HG03354 (cell line): ENCODE measurements around the gene GRIK3.

Experiments used
- ATAC-seq: cut with Tn5 transposase; IDR thresholded peaks from one replicate; pipeline ENCODE4 v1.9.1; 2021; ENCODE audit warnings: mild to moderate bottlenecking; ENCODE audit not compliant: unreplicated experiment, poor library complexity, severe bottlenecking

GRIK3 gene

GRCh38 chr1:36814083-36814482 lies 220.2 kb downstream of the GRIK3 start:
- ATAC-seq: no peak

GRCh38 chr1:36807262-36807661 lies 227.1 kb downstream of the GRIK3 start:
- ATAC-seq: no peak

- no peak for ATAC-seq
These were observed 228.2 kb downstream of the GRIK3 start for GRCh38 chr1:36805979-36806640.

- no peak for ATAC-seq
These were observed 229.5 kb downstream of the GRIK3 start for GRCh38 chr1:36804669-36805314.

GRCh38 chr1:36803868-36804570 lies 230.3 kb downstream of the GRIK3 start:
- ATAC-seq: no peak

GRCh38 chr1:36802018-36802417 lies 232.3 kb downstream of the GRIK3 start:
- no peak for ATAC-seq

DNA sequence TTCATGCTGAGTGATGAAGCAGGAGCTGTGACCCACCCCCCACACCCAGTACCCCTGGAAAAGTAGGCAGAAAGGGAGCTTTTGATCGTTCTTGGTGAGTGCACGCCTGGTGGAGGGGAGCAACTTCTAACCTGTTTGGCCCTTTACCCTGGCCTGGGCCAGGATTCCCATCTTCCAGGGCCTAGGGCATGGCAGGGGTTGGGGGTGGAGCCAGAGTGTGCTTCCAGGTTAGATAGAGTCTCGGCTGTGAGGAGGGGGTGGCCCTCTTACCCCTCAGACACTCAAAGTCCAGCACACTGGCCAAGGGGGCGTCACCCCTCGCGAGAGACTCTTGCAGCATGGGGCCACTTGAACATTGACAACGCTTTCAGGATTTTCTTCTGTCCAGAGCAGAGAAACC lies 236.6 kb downstream of the GRIK3 start:
- no peak for ATAC-seq

GRCh38 chr1:36796733-36797132 lies 237.6 kb downstream of the GRIK3 start:
- no peak for ATAC-seq

GRCh38 chr1:36796106-36796590 lies 238.2 kb downstream of the GRIK3 start:
- no peak for ATAC-seq

DNA sequence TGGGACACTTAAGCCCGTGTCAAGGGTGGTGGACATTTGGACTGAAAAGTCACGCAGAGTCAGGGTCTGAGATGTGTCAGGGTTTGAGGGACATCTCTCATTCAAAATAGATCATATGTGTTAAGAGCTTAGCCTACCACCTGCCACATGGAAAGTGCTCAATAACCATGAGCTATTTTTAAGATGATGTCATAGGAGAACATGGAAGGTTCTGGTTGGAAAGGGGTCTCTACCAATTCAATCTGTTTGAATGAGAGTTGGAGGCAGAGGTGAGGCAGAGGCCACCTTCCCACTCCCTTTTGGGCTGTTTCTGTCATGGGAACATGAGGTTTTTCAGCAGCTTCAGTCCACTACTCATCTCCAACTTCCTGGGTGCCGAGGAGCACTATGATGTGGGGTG lies 239.9 kb downstream of the GRIK3 start:
- ATAC-seq: no peak

- ATAC-seq: no peak
These were observed 240.9 kb downstream of the GRIK3 start for GRCh38 chr1:36793452-36793851.

GRCh38 chr1:36792292-36792691 lies 242.0 kb downstream of the GRIK3 start:
- ATAC-seq: no peak

DNA sequence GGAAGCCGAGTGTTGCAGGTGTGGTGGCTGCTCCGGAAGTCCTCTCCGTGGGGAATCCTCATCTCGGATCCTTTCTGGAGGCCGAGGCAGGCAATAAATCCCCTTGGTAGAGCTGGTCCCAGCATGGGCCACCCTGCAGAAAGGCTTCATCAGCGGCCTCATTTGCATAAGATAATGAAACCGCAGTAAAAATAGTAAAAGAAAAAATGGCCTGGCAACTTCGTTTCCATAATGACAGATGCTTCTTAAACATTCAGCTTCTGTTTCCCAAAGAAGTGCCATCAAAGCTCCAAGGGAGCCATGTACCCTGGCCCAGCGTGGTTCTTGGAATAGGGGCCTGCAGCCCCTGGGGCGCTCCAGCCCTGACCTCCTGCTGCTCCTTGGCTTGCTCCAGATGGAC lies 244.1 kb downstream of the GRIK3 start:
- ATAC-seq: no peak

DNA sequence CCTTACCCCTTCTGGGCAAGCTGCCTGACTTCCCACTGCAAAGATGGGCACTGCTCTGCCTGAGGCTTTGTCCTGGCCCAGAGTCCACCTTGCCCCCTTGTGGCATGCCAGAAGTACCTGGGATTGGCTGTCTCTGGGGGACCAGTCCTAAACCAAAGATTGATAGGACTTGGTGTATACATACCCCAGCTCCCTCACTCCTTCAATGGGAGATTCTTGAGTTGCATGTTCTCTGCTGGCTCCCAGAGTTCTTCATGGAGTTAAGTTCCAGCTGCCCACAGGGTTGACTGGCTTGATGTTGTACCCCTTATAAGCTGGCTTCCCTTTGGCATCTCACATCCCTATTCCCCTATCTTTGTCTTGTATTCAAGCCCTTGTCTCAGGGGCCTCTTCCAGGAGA lies 244.8 kb downstream of the GRIK3 start:
- no peak for ATAC-seq

DNA sequence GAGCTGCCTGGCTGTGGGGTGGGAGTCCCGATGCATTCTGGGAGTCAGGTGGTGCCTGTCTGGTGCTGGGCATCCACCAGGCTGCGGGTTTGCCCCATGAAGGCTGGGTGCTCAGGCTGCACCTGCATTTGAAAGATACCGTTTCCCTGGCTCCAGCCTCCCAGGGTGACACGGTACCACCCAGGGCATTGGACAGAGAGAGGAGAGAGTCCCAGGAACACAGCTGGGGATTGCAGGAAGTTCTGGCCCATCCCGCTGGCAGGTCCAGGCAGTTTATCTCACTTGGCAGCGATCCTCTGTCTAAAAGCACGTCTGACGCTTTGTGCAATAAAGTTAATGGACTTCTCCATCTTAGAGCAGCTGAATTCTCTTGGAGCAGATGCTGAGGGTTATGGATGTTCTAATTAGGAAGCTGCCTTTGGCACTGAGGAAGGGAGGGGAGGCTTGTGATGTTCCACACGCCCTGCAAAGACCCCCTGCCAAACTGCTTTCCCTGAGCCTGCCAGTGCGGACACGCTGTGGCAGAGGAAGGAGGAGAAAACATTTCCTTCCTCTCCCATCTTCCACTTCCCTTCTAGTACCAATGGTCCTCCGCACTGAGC lies 246.9 kb downstream of the GRIK3 start:
- ATAC-seq: no peak

DNA sequence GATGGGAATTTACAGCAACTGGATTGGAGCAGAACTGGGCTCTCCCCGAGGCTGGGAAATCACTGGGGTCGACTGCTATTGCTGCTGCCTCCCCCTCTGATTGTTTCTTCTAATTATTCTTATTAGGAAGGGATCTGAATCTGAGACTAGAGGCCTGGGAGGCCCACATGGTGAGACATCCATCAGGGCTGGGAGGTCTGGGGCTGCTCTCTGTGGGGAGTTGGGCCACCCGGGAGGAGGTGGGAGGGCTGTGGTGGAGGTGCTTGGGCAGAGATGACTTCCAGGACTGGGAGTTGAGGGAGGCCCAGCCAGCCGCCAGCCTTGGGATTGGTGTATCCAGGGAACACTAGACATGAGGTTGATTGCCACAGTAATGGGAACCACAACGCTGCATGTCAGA lies 247.9 kb downstream of the GRIK3 start:
- no peak for ATAC-seq

DNA sequence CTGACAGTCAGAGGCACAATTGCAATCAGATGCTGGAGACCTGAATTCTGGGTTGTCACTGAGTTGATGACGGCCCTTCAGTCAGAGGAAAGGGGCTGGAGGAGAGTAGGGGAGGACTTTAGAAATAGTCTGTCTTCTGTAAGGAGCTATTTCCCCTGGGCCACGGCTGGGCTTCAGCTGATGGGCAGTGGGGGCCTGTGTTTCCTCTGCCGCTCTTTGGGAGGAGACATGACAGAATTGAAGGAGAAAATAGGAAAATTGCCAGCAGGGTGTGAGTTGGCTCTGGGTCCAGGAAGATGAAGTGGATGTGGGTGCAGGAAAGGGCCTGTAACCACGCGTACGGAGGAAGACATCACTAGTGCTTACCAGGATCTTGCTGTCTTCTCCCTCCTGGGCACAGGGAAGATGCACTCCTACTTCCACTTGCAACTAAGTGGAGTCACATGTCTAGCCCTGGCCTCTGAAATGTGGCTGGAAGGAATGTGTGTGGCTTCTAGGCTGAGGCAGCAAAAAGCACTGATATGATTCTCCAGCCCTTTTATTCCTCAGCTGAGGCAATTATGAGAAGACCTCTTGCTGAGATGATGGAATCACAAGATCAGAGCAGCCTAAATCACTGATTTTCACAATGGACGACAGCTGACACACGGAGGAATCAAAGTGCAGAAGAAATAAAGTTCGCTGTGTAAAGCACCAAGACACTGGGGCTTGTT lies 250.0 kb downstream of the GRIK3 start:
- no peak for ATAC-seq

DNA sequence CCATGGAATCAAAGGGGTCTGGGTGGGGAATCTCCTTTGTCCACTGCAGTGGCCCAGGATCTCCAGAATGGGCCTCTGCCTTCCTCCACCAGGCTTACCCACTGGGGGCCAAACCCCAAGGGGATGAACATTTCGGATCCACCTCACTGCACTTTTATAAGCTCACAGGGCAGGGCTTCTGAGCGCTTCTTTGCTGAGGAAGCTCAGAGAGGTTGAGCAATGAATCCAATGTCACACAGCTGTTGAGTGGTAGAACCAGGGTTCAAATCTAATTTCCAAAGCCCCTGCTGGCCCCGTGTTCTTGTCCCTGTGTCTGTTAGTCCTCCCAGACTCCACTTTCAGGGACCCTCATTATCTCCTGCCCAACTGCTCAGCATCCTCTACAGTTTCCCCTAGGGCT lies 250.8 kb downstream of the GRIK3 start:
- no peak for ATAC-seq

- ATAC-seq: no peak
These were observed 251.5 kb downstream of the GRIK3 start for GRCh38 chr1:36782785-36783184.

DNA sequence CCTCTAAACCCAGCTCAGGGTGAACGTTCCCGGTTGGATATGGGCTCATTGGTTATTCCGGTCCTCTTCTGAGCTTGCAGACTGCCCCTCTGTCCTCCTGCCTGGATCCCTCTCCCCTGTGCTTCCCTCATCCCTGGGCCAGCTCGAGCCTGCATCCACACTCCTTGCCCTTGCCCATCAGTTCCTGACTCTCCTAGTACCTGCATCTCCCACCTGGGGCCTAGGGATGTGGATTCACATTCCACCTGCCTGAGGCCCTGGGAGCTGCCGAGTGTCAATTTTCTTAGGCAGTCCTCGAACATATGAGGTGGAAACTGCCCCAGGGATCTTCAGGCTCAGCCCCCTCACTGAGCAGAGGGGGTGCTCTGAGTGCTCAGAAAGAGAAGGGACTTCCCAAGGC lies 252.2 kb downstream of the GRIK3 start:
- ATAC-seq: no peak
